Bladder microvascular endothelial cell (primary cell): Measurements from ENCODE around the gene RPL28. TPM values are rescaled to one million over a fixed set of nuclear protein-coding genes. Genes with fewer than 3 reads are reported as not detected.

Source experiments
- total RNA-seq: library from RNA; depleted of rRNA; stranded (reverse); fragments of >200 nt; gene quantifications from 2 replicates; pipeline ENCODE4 v1.2.3, GENCODE V29; 2014

The RPL28 gene
- total RNA-seq = 170 and 234 TPM in 2 replicates

DNA sequence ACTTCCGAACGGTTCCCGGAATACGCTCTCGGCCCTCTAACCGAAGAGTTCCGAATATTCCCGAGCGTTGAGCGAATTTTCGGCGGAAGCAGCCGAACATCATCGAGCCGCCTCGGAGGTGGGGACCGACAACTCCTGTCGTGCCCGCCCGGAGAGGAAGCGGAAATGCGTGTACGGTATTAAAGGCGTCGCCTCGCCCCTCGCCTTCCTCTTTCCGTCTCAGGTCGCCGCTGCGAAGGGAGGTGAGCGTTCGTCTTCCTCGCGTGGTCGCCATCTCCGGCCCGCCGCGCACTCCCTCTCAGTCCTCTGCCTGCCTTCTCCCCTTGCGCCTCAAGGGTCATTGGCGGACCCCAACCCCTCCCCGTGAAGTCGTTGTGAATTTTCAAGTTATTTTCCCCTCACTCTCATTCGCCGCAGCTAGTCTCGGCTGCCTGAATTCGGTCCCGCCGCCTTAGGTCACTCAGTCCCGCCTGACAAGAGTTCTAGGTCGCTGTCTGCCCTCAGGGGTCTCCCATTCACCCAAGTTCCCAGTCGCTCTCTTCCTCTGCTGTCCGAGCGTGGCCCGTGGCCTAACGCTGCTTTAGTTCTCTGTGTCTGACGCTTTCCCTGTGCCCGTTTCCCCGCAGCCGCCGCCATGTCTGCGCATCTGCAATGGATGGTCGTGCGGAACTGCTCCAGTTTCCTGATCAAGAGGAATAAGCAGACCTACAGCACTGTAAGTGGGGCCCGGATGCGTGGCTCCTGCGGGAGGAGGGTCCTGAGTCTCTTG lies at the start of gene RPL28:
Gene RPL28 (plus strand): TSS at position 209 of the 769 bp plus-strand sequence. CDS start 426 bp downstream, at position 635.

GRCh38 chr19:55339105-55339888 lies 46.4 kb upstream of the RPL28 start, which contains the start of gene KMT5C:
KMT5C (plus strand) TSS chr19:55339876; CDS start chr19:55341937, 2,061 bp downstream.

DNA sequence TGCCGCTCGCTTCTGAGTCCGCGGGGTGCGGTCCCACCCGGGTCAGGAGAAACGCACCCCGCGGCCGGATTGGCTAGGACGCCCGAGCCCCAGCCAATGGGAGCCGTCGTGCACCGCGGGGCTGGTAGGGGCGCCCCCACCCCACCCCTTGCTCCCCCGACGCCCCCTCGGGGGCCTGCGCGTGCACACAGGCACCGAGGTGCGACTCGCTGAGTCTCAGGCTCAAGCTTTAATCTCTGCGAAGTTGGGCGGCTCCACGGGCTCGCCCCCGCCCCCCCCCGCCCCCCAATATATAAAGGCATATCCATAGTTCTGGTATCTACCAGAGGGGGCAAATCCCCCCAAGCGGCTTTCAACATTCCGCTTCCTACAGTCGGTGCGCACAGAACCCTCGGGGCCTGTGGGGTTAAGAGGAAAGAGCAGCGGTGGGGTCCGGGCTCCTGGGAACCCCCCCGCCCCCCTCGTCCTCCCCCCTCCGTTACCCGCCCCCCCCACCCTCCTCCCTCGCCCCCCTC lies 31.0 kb upstream of the RPL28 start, which contains the start of gene COX6B2:
Gene COX6B2 (minus strand): TSS at position 22 of the 515 bp plus-strand sequence. CDS start 198 bp downstream, outside the sequence.

GRCh38 chr19:55362990-55363716 lies 22.6 kb upstream of the RPL28 start, which contains the start of gene GARIN5B:
GARIN5B (minus strand) TSS chr19:55363260; CDS start chr19:55363066, 194 bp downstream.

DNA sequence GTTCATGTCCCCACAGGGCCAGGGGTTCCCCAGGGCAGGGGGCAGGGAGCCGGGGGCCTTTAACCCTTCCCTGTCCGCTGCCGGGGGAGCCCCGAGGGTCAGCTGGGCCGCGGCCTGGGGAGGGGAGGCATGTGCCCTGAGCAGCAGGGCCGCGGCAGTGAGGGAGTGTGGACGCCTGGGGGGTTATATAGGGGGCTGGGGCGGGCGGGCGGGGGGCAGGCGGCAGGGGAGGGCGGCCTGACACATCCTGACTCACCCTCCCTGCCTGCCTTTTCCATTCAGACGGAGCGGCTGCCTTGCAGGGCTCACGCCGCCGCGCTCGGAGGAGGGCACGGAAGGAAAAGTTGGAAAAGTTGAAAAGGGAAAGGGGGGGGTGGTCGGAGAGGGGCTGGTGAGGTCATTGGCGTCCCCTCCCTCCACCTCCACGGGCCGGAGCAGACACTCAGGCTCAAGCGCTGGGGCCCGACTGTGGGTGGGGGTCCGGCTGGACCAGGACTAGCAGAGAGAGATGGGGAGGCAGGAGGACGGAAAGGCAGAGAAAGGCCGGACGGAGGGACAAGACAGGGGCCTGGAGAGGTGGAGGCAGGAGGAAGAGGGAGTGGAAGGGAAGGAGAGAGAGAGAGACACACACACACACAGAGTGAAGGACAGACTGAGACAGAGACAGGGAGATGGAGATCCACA lies 15.3 kb upstream of the RPL28 start, which contains the start of gene IL11:
Gene IL11 (minus strand): TSS at position 159 of the 684 bp plus-strand sequence. CDS start 153 bp downstream, at position 6.

GRCh38 chr19:55376241-55376933 lies 9.3 kb upstream of the RPL28 start, which contains the start of gene TMEM190:
TMEM190 (plus strand) TSS chr19:55376826; CDS start chr19:55376854, 28 bp downstream.

GRCh38 chr19:55384131-55384919 lies 1.4 kb upstream of the RPL28 start, which contains the start of gene TMEM238:
TMEM238 (minus strand) TSS chr19:55384292; CDS start chr19:55384259, 33 bp downstream.

GRCh38 chr19:55407550-55407799 lies 21.7 kb downstream of the RPL28 start, which contains the start of gene UBE2S:
UBE2S (minus strand) TSS chr19:55407788; CDS start chr19:55407589, 199 bp downstream.

DNA sequence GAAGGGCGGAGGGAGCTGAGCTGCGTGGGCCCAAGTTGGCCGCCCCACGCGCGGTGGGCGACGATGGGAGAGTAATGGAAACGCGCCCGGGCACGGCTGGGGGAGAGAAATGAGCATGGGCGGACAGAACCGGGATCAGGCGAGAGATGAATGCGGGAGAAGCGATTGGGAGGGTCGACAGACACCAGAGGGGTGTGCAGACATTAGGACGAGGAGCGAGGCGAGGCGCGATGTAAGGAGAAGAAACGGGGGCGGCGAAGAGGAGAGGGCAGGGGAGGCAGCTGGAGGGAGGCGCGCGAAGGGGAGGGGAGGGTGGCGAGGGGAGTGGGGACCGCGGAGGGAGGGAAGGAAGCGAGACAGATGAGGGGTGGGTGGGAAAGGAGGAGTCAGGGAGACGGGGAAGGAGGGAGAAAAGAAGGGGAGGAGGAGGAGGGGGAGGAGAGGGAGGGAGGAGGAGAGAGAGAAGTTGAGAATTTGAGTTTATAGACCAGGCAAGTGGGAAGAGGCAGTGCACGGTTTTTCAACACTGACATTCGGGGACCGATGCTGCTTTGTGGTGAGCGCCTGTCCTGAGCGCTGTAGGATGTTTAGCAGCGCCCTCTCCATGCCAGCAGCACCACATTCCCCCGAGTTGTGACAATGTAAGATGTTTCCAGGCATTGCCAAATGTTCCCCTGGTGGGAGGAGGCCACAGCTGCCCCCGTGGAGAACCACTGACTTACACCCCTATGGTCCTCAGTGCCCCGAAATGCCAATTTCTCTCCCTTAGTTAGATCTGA lies 57.5 kb downstream of the RPL28 start, which contains the start of gene SHISA7:
Gene SHISA7 (minus strand): TSS at position 256 of the 779 bp plus-strand sequence. CDS start 437 bp downstream, outside the sequence.

Other genes with a start within 250 kb of the RPL28 start
- 1.4 and 4.7 TPM in 2 replicates for gene TNNT1, start 236.7 kb upstream of the RPL28 start, total RNA-seq
- gene TNNI3, start 228.2 kb upstream of the RPL28 start, total RNA-seq = not detected in 2 replicates
- 0.16 and 0.19 TPM in 2 replicates for gene DNAAF3, start 219.3 kb upstream of the RPL28 start, total RNA-seq
- gene SYT5, start 205.6 kb upstream of the RPL28 start, total RNA-seq = not detected in 2 replicates
- 0.25 and 0.65 TPM in 2 replicates for gene PTPRH, start 176.4 kb upstream of the RPL28 start, total RNA-seq
- 0.32 and 1.0 TPM in 2 replicates for gene TMEM86B, start 157.2 kb upstream of the RPL28 start, total RNA-seq
- gene PPP6R1, start 126.9 kb upstream of the RPL28 start, total RNA-seq = 20.4 and 44.2 TPM in 2 replicates
- 21.5 and 23.5 TPM in 2 replicates for gene HSPBP1, start 105.8 kb upstream of the RPL28 start, total RNA-seq
- gene BRSK1, start 101.9 kb upstream of the RPL28 start, total RNA-seq = 0.49 and 0.82 TPM in 2 replicates
- not detected in 2 replicates for gene TMEM150B, start 60.6 kb upstream of the RPL28 start, total RNA-seq
- gene KMT5C, start 46.1 kb upstream of the RPL28 start, total RNA-seq = 3.9 and 6.2 TPM in 2 replicates
- gene COX6B2, start 31.2 kb upstream of the RPL28 start, total RNA-seq = not detected in 2 replicates
- not detected in 2 replicates for gene GARIN5B, start 22.7 kb upstream of the RPL28 start, total RNA-seq
- gene IL11, start 15.5 kb upstream of the RPL28 start, total RNA-seq = under 0.01 TPM in 1 of 2 replicates, not detected in the other
- not detected in 2 replicates for gene TMEM190, start 9.1 kb upstream of the RPL28 start, total RNA-seq
- gene TMEM238, start 1.6 kb upstream of the RPL28 start, total RNA-seq = not detected in 2 replicates
- 31.8 and 82.4 TPM in 2 replicates for gene UBE2S, start 21.9 kb downstream of the RPL28 start, total RNA-seq
- not detected in 2 replicates for gene SHISA7, start 57.4 kb downstream of the RPL28 start, total RNA-seq
- gene ISOC2, start 75.7 kb downstream of the RPL28 start, total RNA-seq = 38.4 and 40.0 TPM in 2 replicates
- not detected in 2 replicates for gene C19orf85, start 78.8 kb downstream of the RPL28 start, total RNA-seq
- gene ZNF628, start 90.7 kb downstream of the RPL28 start, total RNA-seq = 0.81 and 1.8 TPM in 2 replicates
- 9.4 and 9.8 TPM in 2 replicates for gene NAT14, start 99.3 kb downstream of the RPL28 start, total RNA-seq
- 0.16 and 0.31 TPM in 2 replicates for gene SSC5D, start 102.5 kb downstream of the RPL28 start, total RNA-seq
- not detected in 2 replicates for gene SBK2, start 151.2 kb downstream of the RPL28 start, total RNA-seq
- 0.13 and 0.16 TPM in 2 replicates for gene SBK3, start 159.6 kb downstream of the RPL28 start, total RNA-seq
- gene ZNF579, start 194.9 kb downstream of the RPL28 start, total RNA-seq = 2.1 and 3.0 TPM in 2 replicates
- gene FIZ1, start 213.6 kb downstream of the RPL28 start, total RNA-seq = 1.3 and 3.1 TPM in 2 replicates
- 9.5 and 10.5 TPM in 2 replicates for gene ZNF524, start 214.4 kb downstream of the RPL28 start, total RNA-seq
- 0.97 and 1.5 TPM in 2 replicates for gene ZNF865, start 219.7 kb downstream of the RPL28 start, total RNA-seq
- gene ZNF784, start 238.6 kb downstream of the RPL28 start, total RNA-seq = 3.9 and 4.7 TPM in 2 replicates